Neural crest cell (in vitro differentiated cells): ENCODE measurements around the gene PKP2. TPM values are rescaled to one million over a fixed set of nuclear protein-coding genes. Genes with fewer than 3 reads are reported as not detected.

Source experiments
- DNase-seq: peaks from one replicate; pipeline ENCODE4 v3.0.0; 2021; ENCODE audit warnings: low read depth, mixed read lengths, low spot score
- H3K27ac Mint-ChIP-seq: one replicate; pipeline ENCODE4 v1.8.0; 2021; ENCODE audit warnings: mild to moderate bottlenecking, mixed read lengths; ENCODE audit not compliant: unreplicated experiment
- H3K27me3 Mint-ChIP-seq: 2 replicates; pipeline ENCODE4 v1.8.0; 2021; ENCODE audit warnings: low read depth, mild to moderate bottlenecking, mixed read lengths
- H3K36me3 Mint-ChIP-seq: 2 replicates; pipeline ENCODE4 v1.8.0; 2021; ENCODE audit warnings: low read depth, mild to moderate bottlenecking, mixed read lengths
- H3K4me1 Mint-ChIP-seq: 2 replicates; pipeline ENCODE4 v1.8.0; 2021; ENCODE audit warnings: mixed read lengths
- H3K4me3 Mint-ChIP-seq: one replicate; pipeline ENCODE4 v1.8.0; 2021; ENCODE audit warnings: mild to moderate bottlenecking, mixed read lengths
- H3K9me3 Mint-ChIP-seq: 2 replicates; pipeline ENCODE4 v1.8.0; 2021; ENCODE audit warnings: mixed read lengths
- CTCF ChIP-seq: fragments of 200-600 bp; sonication (generic); conservative IDR thresholded peaks from 2 replicates; pipeline ENCODE4 v1.5.0; 2021; ENCODE audit warnings: antibody characterized with exemption, mild to moderate bottlenecking
- total RNA-seq: library from RNA; stranded (reverse); gene quantifications from 2 replicates; pipeline ENCODE4 v1.2.1, GENCODE V29; 2021

Gene PKP2
- total RNA-seq, 1 donor from 2014 or later = 3.6 TPM

- Mint-ChIP-seq H3K9me3 (no peaks in the 10 kb centered on the region), H3K27ac (no peak overlapping the region), H3K4me1 (no peaks in the 10 kb centered on the region), H3K36me3 (no peaks in the 10 kb centered on the region), H3K4me3 (no peak overlapping the region), H3K27me3 (peaks cover 7% of the 10 kb centered on the region)
- no peak for DNase-seq
- TF ChIP-seq CTCF = no peak
These were observed 26.1 kb upstream of the PKP2 start for GRCh38 chr12:32922546-32923297.

DNA sequence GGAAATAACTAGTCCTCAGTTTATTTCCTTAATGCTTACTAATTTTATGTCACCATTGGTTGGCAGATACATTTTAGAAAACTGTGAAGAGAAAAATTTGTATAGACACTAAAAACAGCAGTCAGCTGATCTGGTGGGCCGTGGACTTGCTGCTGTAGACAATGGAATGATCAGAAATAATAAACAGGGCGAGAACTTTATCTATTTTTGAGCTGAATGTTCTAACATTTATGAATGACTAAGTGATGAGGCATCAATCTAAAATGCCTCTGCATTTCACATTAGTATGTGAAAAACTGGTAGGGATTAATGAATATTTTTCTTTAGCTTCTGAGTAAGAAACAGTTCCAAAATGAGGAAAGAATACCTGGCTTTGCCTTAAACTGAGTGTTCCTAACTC is 24.8 kb upstream of the PKP2 start:
- no peaks in the 10 kb centered on the region for H3K4me1 Mint-ChIP-seq
- no peak overlapping the region for H3K4me3 Mint-ChIP-seq
- peaks cover 5% of the 10 kb centered on the region for H3K27me3 Mint-ChIP-seq
- no peak for TF ChIP-seq CTCF
- no peaks in the 10 kb centered on the region for H3K36me3 Mint-ChIP-seq
- H3K9me3 Mint-ChIP-seq = no peaks in the 10 kb centered on the region
- no peak for DNase-seq
- no peak overlapping the region for H3K27ac Mint-ChIP-seq

GRCh38 chr12:32920506-32921085 is 24.0 kb upstream of the PKP2 start:
- no peak for DNase-seq
- peak overlapping the region; percentile 50 for H3K27ac Mint-ChIP-seq
- H3K4me3 Mint-ChIP-seq = no peak overlapping the region
- no peaks in the 10 kb centered on the region for H3K4me1 Mint-ChIP-seq
- H3K27me3 Mint-ChIP-seq = peaks cover 6% of the 10 kb centered on the region
- H3K36me3 Mint-ChIP-seq = no peaks in the 10 kb centered on the region
- TF ChIP-seq CTCF = no peak
- H3K9me3 Mint-ChIP-seq = no peaks in the 10 kb centered on the region

GRCh38 chr12:32918890-32919801 is 22.6 kb upstream of the PKP2 start:
- no peaks in the 10 kb centered on the region for H3K9me3 Mint-ChIP-seq
- H3K4me3 Mint-ChIP-seq = no peak overlapping the region
- H3K27me3 Mint-ChIP-seq = peaks cover 6% of the 10 kb centered on the region
- no peaks in the 10 kb centered on the region for H3K36me3 Mint-ChIP-seq
- no peaks in the 10 kb centered on the region for H3K4me1 Mint-ChIP-seq
- no peak overlapping the region for H3K27ac Mint-ChIP-seq
- peak; percentile 87 for TF ChIP-seq CTCF
- DNase-seq = no peak

DNA sequence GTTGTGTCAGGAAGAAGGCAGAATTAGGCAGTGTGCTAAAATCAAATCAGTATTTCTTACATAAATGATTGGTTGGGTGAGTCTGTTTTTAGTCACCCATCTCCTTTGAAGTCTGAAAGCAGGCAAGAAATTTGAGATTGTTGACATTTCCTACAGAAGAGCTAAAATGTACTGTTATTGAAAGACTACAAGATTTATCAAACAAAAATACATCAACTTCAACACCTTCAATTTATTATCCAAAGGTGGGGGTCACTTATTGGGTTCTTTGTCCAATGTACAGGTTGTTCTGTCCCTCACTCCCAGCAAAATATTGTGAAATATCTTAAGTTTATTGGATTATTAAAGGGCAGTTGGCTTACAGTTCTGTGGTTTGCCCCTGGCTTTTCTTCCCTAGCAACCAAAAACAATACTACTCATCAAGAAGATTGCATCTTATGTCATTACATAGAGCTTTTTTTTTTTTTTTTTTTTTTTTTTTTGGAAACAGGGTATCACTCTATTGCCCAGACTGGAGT is 20.6 kb upstream of the PKP2 start:
- H3K4me3 Mint-ChIP-seq = no peak overlapping the region
- H3K4me1 Mint-ChIP-seq = no peaks in the 10 kb centered on the region
- no peak for DNase-seq
- H3K27me3 Mint-ChIP-seq = peaks cover 6% of the 10 kb centered on the region
- TF ChIP-seq CTCF = no peak
- H3K27ac Mint-ChIP-seq = no peak overlapping the region
- no peaks in the 10 kb centered on the region for H3K36me3 Mint-ChIP-seq
- no peaks in the 10 kb centered on the region for H3K9me3 Mint-ChIP-seq
